CD14-positive monocyte (primary cell): ENCODE results near the gene TRIM27. TPM values are rescaled to one million over a fixed set of nuclear protein-coding genes. Genes with fewer than 3 reads are reported as not detected.

Source experiments
- DNase-seq, 3 donors: peaks; one replicate each; pipeline ENCODE4 v3.0.0-alpha.2; 2011 to 2022
- H2AFZ ChIP-seq: 2 replicates; pipeline ENCODE4 v1.6.0; 2012; ENCODE audit warnings: mild to moderate bottlenecking, low read depth, low read length, inconsistent platforms; ENCODE audit not compliant: insufficient read depth, poor library complexity, severe bottlenecking
- H3K27ac ChIP-seq, 2 donors: 1 replicate in 1 of 2; 2 replicates in 1 of 2; pipeline ENCODE4 v1.5.1; 2012 to 2013; ENCODE audit warnings: low read length in 2 of 2, control low read depth in 1 of 2, inconsistent platforms in 1 of 2, low read depth in 1 of 2, mild to moderate bottlenecking in 1 of 2
- H3K27me3 ChIP-seq, 2 donors: one replicate each; pipeline versions ENCODE4 v1.6.0 to v1.6.1; 2011 to 2013; ENCODE audit warnings: low read length in 2 of 2; ENCODE audit not compliant: control insufficient read depth in 2 of 2, insufficient read depth in 2 of 2
- H3K36me3 ChIP-seq, 2 donors: replicated peaks in 1 of 2; 1 replicate in 1 of 2; 2 replicates in 1 of 2; pipeline versions ENCODE4 v1.5.1 to v1.6.1; 2012 to 2013; ENCODE audit warnings: low read length in 2 of 2, control low read depth in 1 of 2, inconsistent platforms in 1 of 2, mild to moderate bottlenecking in 1 of 2; ENCODE audit not compliant: insufficient read depth in 2 of 2, control insufficient read depth in 1 of 2
- H3K4me1 ChIP-seq, 2 donors: 1 replicate in 1 of 2; 2 replicates in 1 of 2; pipeline versions ENCODE4 v1.5.1 to v1.6.1; 2012 to 2013; ENCODE audit warnings: low read length in 2 of 2, control low read depth in 1 of 2, inconsistent platforms in 1 of 2, mild to moderate bottlenecking in 1 of 2, moderate library complexity in 1 of 2; ENCODE audit not compliant: insufficient read depth in 2 of 2, control insufficient read depth in 1 of 2
- H3K4me2 ChIP-seq: replicated peaks from 2 replicates; pipeline ENCODE3; 2012; ENCODE audit warnings: low read length, moderate library complexity, mild to moderate bottlenecking; ENCODE audit not compliant: poor library complexity, severe bottlenecking; ENCODE audit errors: extremely low read depth
- H3K4me3 ChIP-seq, 3 experiments: fragments of 200-600 bp in 1 of 3; sonication (generic) in 1 of 3; replicated peaks in 1 of 3; 1 replicate in 2 of 3; 2 replicates in 1 of 3; pipeline ENCODE4 v1.5.1; 2011 to 2013; ENCODE audit warnings: low read length in 3 of 3, mild to moderate bottlenecking in 3 of 3, control low read depth in 2 of 3, low read depth in 2 of 3, inconsistent platforms in 1 of 3, moderate library complexity in 1 of 3
- H3K79me2 ChIP-seq: 2 replicates; pipeline ENCODE4 v1.6.0; 2012; ENCODE audit warnings: mild to moderate bottlenecking, control low read depth, inconsistent platforms, low read length, moderate library complexity; ENCODE audit not compliant: insufficient read depth
- H3K9ac ChIP-seq: 2 replicates; pipeline ENCODE4 v1.6.0; 2017; ENCODE audit warnings: low read length, mild to moderate bottlenecking; ENCODE audit not compliant: insufficient read depth, poor library complexity, severe bottlenecking
- H3K9me3 ChIP-seq, 2 donors: replicated peaks in 1 of 2; 1 replicate in 1 of 2; 2 replicates in 1 of 2; pipeline versions ENCODE4 v1.5.1 to v1.6.1; 2012 to 2013; ENCODE audit warnings: low read length in 2 of 2, control low read depth in 1 of 2; ENCODE audit not compliant: control insufficient read depth in 1 of 2, insufficient read depth in 1 of 2
- H4K20me1 ChIP-seq: 2 replicates; pipeline ENCODE4 v1.6.0; 2012; ENCODE audit warnings: mild to moderate bottlenecking, low read length, control low read depth, moderate library complexity; ENCODE audit not compliant: insufficient read depth
- H3K27ac Mint-ChIP-seq, 7 donors: one replicate each; pipeline ENCODE4 v1.8.0; 2020; ENCODE audit warnings: mild to moderate bottlenecking in 7 of 7, mixed read lengths in 7 of 7, moderate library complexity in 6 of 7, inconsistent platforms in 2 of 7
- H3K27me3 Mint-ChIP-seq, 3 donors: one replicate each; pipeline ENCODE4 v1.8.0; 2021 to 2022; ENCODE audit warnings: low read depth in 3 of 3, mild to moderate bottlenecking in 3 of 3, mixed read lengths in 3 of 3, moderate library complexity in 3 of 3, inconsistent platforms in 1 of 3
- H3K36me3 Mint-ChIP-seq, 2 donors: one replicate each; pipeline ENCODE4 v1.8.0; 2020; ENCODE audit warnings: mixed read lengths in 2 of 2, inconsistent platforms in 1 of 2, mild to moderate bottlenecking in 1 of 2
- H3K4me1 Mint-ChIP-seq: one replicate; pipeline ENCODE4 v1.8.0; 2020; ENCODE audit warnings: mild to moderate bottlenecking, mixed read lengths
- H3K4me3 Mint-ChIP-seq, 2 donors: one replicate each; pipeline ENCODE4 v1.8.0; 2020; ENCODE audit warnings: mild to moderate bottlenecking in 2 of 2, mixed read lengths in 2 of 2, moderate library complexity in 1 of 2
- H3K9me3 Mint-ChIP-seq, 7 donors: one replicate each; pipeline ENCODE4 v1.8.0; 2020 to 2022; ENCODE audit warnings: mixed read lengths in 7 of 7, mild to moderate bottlenecking in 6 of 7, moderate library complexity in 6 of 7, inconsistent platforms in 2 of 7
- CTCF ChIP-seq: fragments of 200-600 bp; IDR thresholded peaks from one replicate; pipeline ENCODE4 v1.8.0; 2022; ENCODE audit warnings: antibody characterized with exemption, mild to moderate bottlenecking
- WGBS: methylation state at CpG from one replicate; pipeline ENCODE4 v1.1.5; 2013; ENCODE audit warnings: missing lambda C conversion rate; ENCODE audit not compliant: insufficient coverage; 5-methylcytosine and 5-hydroxymethylcytosine counted together
- intact Hi-C, 2 donors: fragments of 100-400 bp; cut with micrococcal nuclease; formaldehyde crosslinking; loops; one replicate each; pipeline versions ENCODE4 v1.15.0 to v1.15.1; 2023
- polyA plus RNA-seq, 3 donors: library from polyadenylated mRNA; depleted of rRNA in 1 of 3; unstranded in 2 of 3; stranded (reverse) in 1 of 3; fragments of 300-500 nt in 2 of 3; fragments of >200 nt in 1 of 3; fragmentation: Illumina TruSeq in 2 of 3; gene quantifications; 1 replicate in 2 of 3; 2 replicates in 1 of 3; pipeline ENCODE4 v1.2.3, GENCODE V29; 2012 to 2021

Gene TRIM27
- polyA plus RNA-seq, 3 donors, result 39.2 to 44.0 (median 42.2) TPM

GRCh38 chr6:28863604-28864325 lies 60.0 kb downstream of the TRIM27 start:
- no peak overlapping the region for H3K27ac ChIP-seq
- H3K79me2 ChIP-seq, result no peaks in the 10 kb centered on the region
- TF ChIP-seq CTCF, result no peak
- intact Hi-C loops, result loop anchor here in 1 of 2 donors (10.0 kb wide), 1 partner anchor 121 kb away; no protein-coding TSS in a partner anchor
- peak overlapping the region; percentile 45 for H3K9ac ChIP-seq
- H3K4me2 ChIP-seq, result peak overlapping the region; percentile 92
- peaks cover 21 to 27% of the 10 kb centered on the region in 2 donors for H3K4me1 ChIP-seq
- Mint-ChIP-seq H3K27me3 (peaks cover 25 to 36% (median 29%) of the 10 kb centered on the region in 3 donors), H3K4me3 (peak overlapping the region; percentile 90 to 97), H3K4me1 (peaks cover 39% of the 10 kb centered on the region), H3K27ac (peak overlapping the region in 3 of 7 donors; percentile 18 to 68 (median 33)), H3K9me3 (peaks cover 9 to 29% (median 23%) of the 10 kb centered on the region in 7 donors), H3K36me3 (peaks cover 0 to 4% of the 10 kb centered on the region in 2 donors)
- under 1% methylated on average over 36 of the region's 47 CpGs for WGBS
- peak overlapping the region; percentile 35 to 88 (median 57) for H3K4me3 ChIP-seq
- H4K20me1 ChIP-seq, result no peaks in the 10 kb centered on the region
- peaks cover 7 to 35% of the 10 kb centered on the region in 2 donors for H3K27me3 ChIP-seq
- H3K36me3 ChIP-seq, result no peaks in the 10 kb centered on the region
- peak; percentile 70 to 74 (median 72) for DNase-seq
- H2AFZ ChIP-seq, result peak overlapping the region; percentile 87
- H3K9me3 ChIP-seq, result peaks cover 13 to 17% of the 10 kb centered on the region in 2 donors

- H3K4me3 Mint-ChIP-seq, result peak overlapping the region in 1 of 2 donors; percentile 97
- H3K9me3 Mint-ChIP-seq, result peaks cover 9 to 30% (median 23%) of the 10 kb centered on the region in 7 donors
- WGBS, result 86% methylated on average over 8 of the region's 10 CpGs
- no peak overlapping the region for H3K4me3 ChIP-seq
- no peak overlapping the region for H2AFZ ChIP-seq
- peaks cover 34% of the 10 kb centered on the region for H3K4me1 Mint-ChIP-seq
- peaks cover 7 to 35% of the 10 kb centered on the region in 2 donors for H3K27me3 ChIP-seq
- no peak for DNase-seq
- H3K36me3 ChIP-seq, result no peaks in the 10 kb centered on the region
- H3K9me3 ChIP-seq, result peaks cover 13 to 17% of the 10 kb centered on the region in 2 donors
- no peak overlapping the region for H3K9ac ChIP-seq
- H3K27ac Mint-ChIP-seq, result no peak overlapping the region
- no peaks in the 10 kb centered on the region for H4K20me1 ChIP-seq
- H3K4me1 ChIP-seq, result peaks cover 19 to 25% of the 10 kb centered on the region in 2 donors
- H3K4me2 ChIP-seq, result no peak overlapping the region
- no peak for TF ChIP-seq CTCF
- no peak overlapping the region for H3K27ac ChIP-seq
- intact Hi-C loops, result loop anchor here in 1 of 2 donors (10.0 kb wide), 1 partner anchor 123 kb away; no protein-coding TSS in a partner anchor
- peaks cover 25 to 36% (median 29%) of the 10 kb centered on the region in 3 donors for H3K27me3 Mint-ChIP-seq
- peaks cover 0 to 4% of the 10 kb centered on the region in 2 donors for H3K36me3 Mint-ChIP-seq
- no peaks in the 10 kb centered on the region for H3K79me2 ChIP-seq
Observed at GRCh38 chr6:28862077-28862476, 61.7 kb downstream of the TRIM27 start.
